Subcutaneous abdominal adipose tissue (tissue), 5 donors: Measurements from ENCODE around the gene SCCPDH.

ENCODE experiments used
- H3K27ac ChIP-seq: one replicate; pipeline ENCODE4 v1.7.0; 2013; ENCODE audit warnings: low read depth, mild to moderate bottlenecking, inconsistent platforms, low read length, moderate library complexity
- H3K27me3 ChIP-seq, 5 donors: one replicate each; pipeline ENCODE4 v1.7.0; 2013; ENCODE audit warnings: low read length in 5 of 5, inconsistent platforms in 1 of 5; ENCODE audit not compliant: control insufficient read depth in 5 of 5, insufficient read depth in 4 of 5
- H3K36me3 ChIP-seq, 5 donors: one replicate each; pipeline ENCODE4 v1.7.0; 2013; ENCODE audit warnings: low read length in 5 of 5; ENCODE audit not compliant: control insufficient read depth in 5 of 5, insufficient read depth in 5 of 5
- H3K4me1 ChIP-seq, 5 donors: one replicate each; pipeline ENCODE4 v1.7.0; 2013; ENCODE audit warnings: low read length in 5 of 5, mild to moderate bottlenecking in 3 of 5, moderate library complexity in 1 of 5; ENCODE audit not compliant: control insufficient read depth in 5 of 5, insufficient read depth in 5 of 5
- H3K4me3 ChIP-seq, 5 donors: one replicate each; pipeline ENCODE4 v1.7.0; 2013; ENCODE audit warnings: low read length in 5 of 5, low read depth in 1 of 5
- H3K9ac ChIP-seq, 5 donors: one replicate each; pipeline ENCODE4 v1.7.0; 2013; ENCODE audit warnings: low read length in 5 of 5, mild to moderate bottlenecking in 4 of 5, moderate library complexity in 3 of 5
- H3K9me3 ChIP-seq, 5 donors: one replicate each; pipeline ENCODE4 v1.7.0; 2013; ENCODE audit warnings: low read length in 5 of 5; ENCODE audit not compliant: control insufficient read depth in 5 of 5
- donor health status: healthy.
- donor health status: healthy.
- donor health status: healthy.
- donor health status: healthy.
- donor health status: healthy.

Gene SCCPDH

GRCh38 chr1:246779561-246780175 is 55.5 kb downstream of the SCCPDH start:
- Histone ChIP-seq H3K9me3 (no peaks in the 10 kb centered on the region), H3K4me3 (no peak overlapping the region), H3K4me1 (peaks cover 3 to 9% (median 4%) of the 10 kb centered on the region in 5 donors), H3K36me3 (peaks cover 12 to 41% (median 34%) of the 10 kb centered on the region in 5 donors), H3K9ac (no peak overlapping the region), H3K27me3 (no peaks in the 10 kb centered on the region), H3K27ac (no peak overlapping the region)

- H3K4me1 ChIP-seq = peaks cover 6 to 15% (median 10%) of the 10 kb centered on the region in 5 donors
- H3K4me3 ChIP-seq = no peak overlapping the region
- peaks cover 11 to 39% (median 32%) of the 10 kb centered on the region in 5 donors for H3K36me3 ChIP-seq
Measured at GRCh38 chr1:246780264-246780663, 56.1 kb downstream of the SCCPDH start.

GRCh38 chr1:246781212-246781611 is 57.0 kb downstream of the SCCPDH start:
- Histone ChIP-seq H3K4me3 (no peak overlapping the region), H3K9ac (no peak overlapping the region), H3K36me3 (peaks cover 8 to 29% (median 25%) of the 10 kb centered on the region in 5 donors), H3K27me3 (peaks cover 0 to 3% (median 0%) of the 10 kb centered on the region in 5 donors), H3K9me3 (no peaks in the 10 kb centered on the region), H3K4me1 (peaks cover 11 to 19% (median 12%) of the 10 kb centered on the region in 5 donors), H3K27ac (no peak overlapping the region)

More at GRCh38 chr1:246780264-246780663, 56.1 kb downstream of the SCCPDH start:
- Histone ChIP-seq H3K27me3 (no peaks in the 10 kb centered on the region), H3K9me3 (no peaks in the 10 kb centered on the region), H3K9ac (no peak overlapping the region), H3K27ac (no peak overlapping the region)

- no peak overlapping the region for H3K9ac ChIP-seq
- H3K36me3 ChIP-seq = peaks cover under 1 to 18% (median 14%) of the 10 kb centered on the region in 5 donors
- H3K4me1 ChIP-seq = peaks cover 11 to 19% (median 12%) of the 10 kb centered on the region in 5 donors
- H3K27me3 ChIP-seq = peaks cover 0 to 3% (median 0%) of the 10 kb centered on the region in 5 donors
- H3K27ac ChIP-seq = no peak overlapping the region
- H3K9me3 ChIP-seq = no peaks in the 10 kb centered on the region
- no peak overlapping the region for H3K4me3 ChIP-seq
Measured at GRCh38 chr1:246782120-246782900, 58.1 kb downstream of the SCCPDH start.

- H3K36me3 ChIP-seq = peaks cover 0 to 6% (median 4%) of the 10 kb centered on the region in 5 donors
- no peaks in the 10 kb centered on the region for H3K9me3 ChIP-seq
- peaks cover 11 to 25% (median 21%) of the 10 kb centered on the region in 5 donors for H3K4me1 ChIP-seq
- H3K4me3 ChIP-seq = peak overlapping the region; percentile 7 to 60 (median 52)
- H3K27ac ChIP-seq = no peak overlapping the region
- peak overlapping the region in 4 of 5 donors; percentile 8 to 57 (median 42) for H3K9ac ChIP-seq
- H3K27me3 ChIP-seq = peaks cover 0 to 10% (median 4%) of the 10 kb centered on the region in 5 donors
Measured at GRCh38 chr1:246784621-246785493, 60.6 kb downstream of the SCCPDH start.

GRCh38 chr1:246785494-246786111 is 61.4 kb downstream of the SCCPDH start:
- Histone ChIP-seq H3K9ac (peak overlapping the region in 3 of 5 donors; percentile 7 to 53 (median 40)), H3K36me3 (peaks cover 0 to under 1% (median 0%) of the 10 kb centered on the region in 5 donors), H3K9me3 (no peaks in the 10 kb centered on the region), H3K27ac (no peak overlapping the region), H3K4me3 (peak overlapping the region in 3 of 5 donors; percentile 52 to 60 (median 54)), H3K4me1 (peaks cover 11 to 25% (median 21%) of the 10 kb centered on the region in 5 donors), H3K27me3 (peaks cover 0 to 17% (median 5%) of the 10 kb centered on the region in 5 donors)

GRCh38 chr1:246786606-246787238 is 62.5 kb downstream of the SCCPDH start:
- peaks cover 0 to 18% (median 7%) of the 10 kb centered on the region in 5 donors for H3K27me3 ChIP-seq
- no peak overlapping the region for H3K9ac ChIP-seq
- no peak overlapping the region for H3K27ac ChIP-seq
- no peaks in the 10 kb centered on the region for H3K9me3 ChIP-seq
- H3K4me3 ChIP-seq = no peak overlapping the region
- H3K36me3 ChIP-seq = no peaks in the 10 kb centered on the region
- H3K4me1 ChIP-seq = peaks cover 11 to 25% (median 21%) of the 10 kb centered on the region in 5 donors

- H3K4me1 ChIP-seq = peaks cover 8 to 21% (median 20%) of the 10 kb centered on the region in 5 donors
- H3K27me3 ChIP-seq = peaks cover 0 to 19% (median 7%) of the 10 kb centered on the region in 5 donors
- no peaks in the 10 kb centered on the region for H3K9me3 ChIP-seq
- no peak overlapping the region for H3K9ac ChIP-seq
- no peaks in the 10 kb centered on the region for H3K36me3 ChIP-seq
- H3K27ac ChIP-seq = no peak overlapping the region
- no peak overlapping the region for H3K4me3 ChIP-seq
Measured at GRCh38 chr1:246787781-246788513, 63.7 kb downstream of the SCCPDH start.
